Neural cell (in vitro differentiated cells): ENCODE data around the gene NME3.

Experiments used
- EP300 ChIP-seq: fragments of 450-650 bp; conservative IDR thresholded peaks from 2 replicates; pipeline ENCODE4 v1.6.1; 2014; ENCODE audit warnings: antibody characterized with exemption, mild to moderate bottlenecking, moderate library complexity; ENCODE audit not compliant: poor library complexity, severe bottlenecking
- MXI1 ChIP-seq: fragments of 450-650 bp; conservative IDR thresholded peaks from 2 replicates; pipeline ENCODE4 v1.6.1; 2014; ENCODE audit warnings: antibody characterized with exemption, mild to moderate bottlenecking; ENCODE audit not compliant: poor library complexity, severe bottlenecking
- POLR2AphosphoS5 ChIP-seq: IDR thresholded peaks from 2 replicates; pipeline ENCODE4 v1.6.1; 2012
- SMC3 ChIP-seq: fragments of 450-650 bp; conservative IDR thresholded peaks from 2 replicates; pipeline ENCODE4 v1.6.1; 2014; ENCODE audit warnings: antibody characterized with exemption, mild to moderate bottlenecking, moderate library complexity; ENCODE audit not compliant: poor library complexity
- TF ChIP-seq, protein P1 (sequence below): fragments of 450-650 bp; IDR thresholded peaks from 2 replicates; pipeline ENCODE4 v1.5.1; 2014; ENCODE audit warnings: antibody characterized with exemption, mild to moderate bottlenecking, moderate library complexity; ENCODE audit not compliant: poor library complexity, severe bottlenecking
- TF ChIP-seq, protein P2 (sequence below): IDR thresholded peaks from 2 replicates; pipeline ENCODE4 v1.6.1; 2012; ENCODE audit warnings: borderline replicate concordance

DNA sequence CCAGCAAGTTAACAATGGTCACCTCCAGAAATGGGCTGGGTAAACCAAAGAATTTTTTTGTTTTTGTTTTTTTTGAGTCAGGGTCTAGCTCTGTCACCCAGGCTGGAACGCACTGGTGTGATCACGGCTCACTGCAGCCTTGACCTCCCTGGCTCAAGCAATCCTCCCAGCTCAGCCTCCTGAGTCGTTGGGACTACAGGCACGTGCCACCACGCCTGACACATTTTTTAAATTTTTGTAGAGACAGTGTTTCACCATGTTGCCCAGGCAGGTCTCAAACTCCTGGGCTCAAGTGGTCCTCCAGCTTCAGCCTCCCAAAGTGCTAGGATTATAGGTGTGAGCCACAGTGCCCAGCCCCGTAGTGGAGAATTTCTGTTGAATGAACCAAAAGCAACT, 9.3 kb upstream of the NME3 start:
- TF ChIP-seq SMC3 (no peak), EP300 (no peak), POLR2AphosphoS5 (no peak), MXI1 (no peak)
- TF ChIP-seq, protein P1, sequence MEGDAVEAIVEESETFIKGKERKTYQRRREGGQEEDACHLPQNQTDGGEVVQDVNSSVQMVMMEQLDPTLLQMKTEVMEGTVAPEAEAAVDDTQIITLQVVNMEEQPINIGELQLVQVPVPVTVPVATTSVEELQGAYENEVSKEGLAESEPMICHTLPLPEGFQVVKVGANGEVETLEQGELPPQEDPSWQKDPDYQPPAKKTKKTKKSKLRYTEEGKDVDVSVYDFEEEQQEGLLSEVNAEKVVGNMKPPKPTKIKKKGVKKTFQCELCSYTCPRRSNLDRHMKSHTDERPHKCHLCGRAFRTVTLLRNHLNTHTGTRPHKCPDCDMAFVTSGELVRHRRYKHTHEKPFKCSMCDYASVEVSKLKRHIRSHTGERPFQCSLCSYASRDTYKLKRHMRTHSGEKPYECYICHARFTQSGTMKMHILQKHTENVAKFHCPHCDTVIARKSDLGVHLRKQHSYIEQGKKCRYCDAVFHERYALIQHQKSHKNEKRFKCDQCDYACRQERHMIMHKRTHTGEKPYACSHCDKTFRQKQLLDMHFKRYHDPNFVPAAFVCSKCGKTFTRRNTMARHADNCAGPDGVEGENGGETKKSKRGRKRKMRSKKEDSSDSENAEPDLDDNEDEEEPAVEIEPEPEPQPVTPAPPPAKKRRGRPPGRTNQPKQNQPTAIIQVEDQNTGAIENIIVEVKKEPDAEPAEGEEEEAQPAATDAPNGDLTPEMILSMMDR, result no peak
- TF ChIP-seq, protein P2, sequence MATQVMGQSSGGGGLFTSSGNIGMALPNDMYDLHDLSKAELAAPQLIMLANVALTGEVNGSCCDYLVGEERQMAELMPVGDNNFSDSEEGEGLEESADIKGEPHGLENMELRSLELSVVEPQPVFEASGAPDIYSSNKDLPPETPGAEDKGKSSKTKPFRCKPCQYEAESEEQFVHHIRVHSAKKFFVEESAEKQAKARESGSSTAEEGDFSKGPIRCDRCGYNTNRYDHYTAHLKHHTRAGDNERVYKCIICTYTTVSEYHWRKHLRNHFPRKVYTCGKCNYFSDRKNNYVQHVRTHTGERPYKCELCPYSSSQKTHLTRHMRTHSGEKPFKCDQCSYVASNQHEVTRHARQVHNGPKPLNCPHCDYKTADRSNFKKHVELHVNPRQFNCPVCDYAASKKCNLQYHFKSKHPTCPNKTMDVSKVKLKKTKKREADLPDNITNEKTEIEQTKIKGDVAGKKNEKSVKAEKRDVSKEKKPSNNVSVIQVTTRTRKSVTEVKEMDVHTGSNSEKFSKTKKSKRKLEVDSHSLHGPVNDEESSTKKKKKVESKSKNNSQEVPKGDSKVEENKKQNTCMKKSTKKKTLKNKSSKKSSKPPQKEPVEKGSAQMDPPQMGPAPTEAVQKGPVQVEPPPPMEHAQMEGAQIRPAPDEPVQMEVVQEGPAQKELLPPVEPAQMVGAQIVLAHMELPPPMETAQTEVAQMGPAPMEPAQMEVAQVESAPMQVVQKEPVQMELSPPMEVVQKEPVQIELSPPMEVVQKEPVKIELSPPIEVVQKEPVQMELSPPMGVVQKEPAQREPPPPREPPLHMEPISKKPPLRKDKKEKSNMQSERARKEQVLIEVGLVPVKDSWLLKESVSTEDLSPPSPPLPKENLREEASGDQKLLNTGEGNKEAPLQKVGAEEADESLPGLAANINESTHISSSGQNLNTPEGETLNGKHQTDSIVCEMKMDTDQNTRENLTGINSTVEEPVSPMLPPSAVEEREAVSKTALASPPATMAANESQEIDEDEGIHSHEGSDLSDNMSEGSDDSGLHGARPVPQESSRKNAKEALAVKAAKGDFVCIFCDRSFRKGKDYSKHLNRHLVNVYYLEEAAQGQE, result no peak
